Loucy (cell line): ENCODE measurements around the gene ARHGEF10L.

Experiments
- H2AFZ ChIP-seq: fragments of 200-600 bp; sonication (generic); 2 replicates; pipeline ENCODE4 v1.6.0; 2016; ENCODE audit warnings: antibody characterized with exemption, mild to moderate bottlenecking, low read length, moderate library complexity
- H3F3A ChIP-seq: fragments of 200-600 bp; 2 replicates; pipeline ENCODE4 v1.6.0; 2016; ENCODE audit warnings: antibody characterized with exemption, low read depth, mild to moderate bottlenecking
- H3K27me3 ChIP-seq: fragments of 200-600 bp; sonication (generic); 2 replicates; pipeline ENCODE4 v1.6.1; 2014; ENCODE audit warnings: low read length, mild to moderate bottlenecking; ENCODE audit not compliant: insufficient read depth, poor library complexity, severe bottlenecking
- H3K36me3 ChIP-seq: fragments of 200-600 bp; sonication (generic); 2 replicates; pipeline ENCODE4 v1.6.1; 2016; ENCODE audit warnings: low read length; ENCODE audit not compliant: insufficient read depth
- H3K4me1 ChIP-seq: fragments of 200-600 bp; sonication (generic); 2 replicates; pipeline ENCODE4 v1.5.1; 2014; ENCODE audit warnings: low read length, mild to moderate bottlenecking; ENCODE audit not compliant: insufficient read depth, poor library complexity, severe bottlenecking
- H3K4me2 ChIP-seq: fragments of 200-600 bp; sonication (generic); 2 replicates; pipeline ENCODE4 v1.6.0; 2014; ENCODE audit warnings: antibody characterized with exemption, low read length, low read depth, mild to moderate bottlenecking; ENCODE audit not compliant: poor library complexity, severe bottlenecking
- H3K4me3 ChIP-seq: fragments of 200-600 bp; sonication (generic); 2 replicates; pipeline ENCODE4 v1.5.1; 2014; ENCODE audit warnings: low read length, mild to moderate bottlenecking, mixed read lengths; ENCODE audit not compliant: poor library complexity, severe bottlenecking
- H3K79me2 ChIP-seq: fragments of 200-600 bp; sonication (generic); 2 replicates; pipeline ENCODE4 v1.6.1; 2014; ENCODE audit warnings: low read length; ENCODE audit not compliant: insufficient read depth
- H3K9ac ChIP-seq: fragments of 200-600 bp; sonication (generic); 2 replicates; pipeline ENCODE4 v1.6.0; 2014; ENCODE audit warnings: mild to moderate bottlenecking, low read depth, low read length, moderate library complexity; ENCODE audit not compliant: poor library complexity, severe bottlenecking
- H3K9me2 ChIP-seq: fragments of 200-600 bp; sonication (generic); replicated peaks from 2 replicates; pipeline ENCODE4 v1.6.1; 2016; ENCODE audit warnings: low read depth, low read length, mixed read lengths
- H3K9me3 ChIP-seq: fragments of 200-600 bp; sonication (generic); 2 replicates; pipeline ENCODE4 v1.6.1; 2014; ENCODE audit warnings: mild to moderate bottlenecking, antibody characterized with exemption, low read length, low read depth; ENCODE audit not compliant: insufficient read depth
- H4K20me1 ChIP-seq: fragments of 200-600 bp; sonication (generic); 2 replicates; pipeline ENCODE4 v1.6.0; 2014; ENCODE audit warnings: antibody characterized with exemption, low read length, mild to moderate bottlenecking; ENCODE audit not compliant: insufficient read depth, poor library complexity, severe bottlenecking
- EZH2phosphoT487 ChIP-seq: fragments of 200-600 bp; IDR thresholded peaks from 2 replicates; pipeline ENCODE4 v1.6.1; 2018; ENCODE audit warnings: antibody characterized with exemption, mild to moderate bottlenecking, moderate library complexity, borderline replicate concordance
- TF ChIP-seq, protein P1 (sequence below): fragments of 200-600 bp; sonication (generic); conservative IDR thresholded peaks from 2 replicates; pipeline ENCODE4 v1.5.1; 2014; ENCODE audit warnings: mild to moderate bottlenecking, antibody characterized with exemption, low read length

ARHGEF10L gene

DNA sequence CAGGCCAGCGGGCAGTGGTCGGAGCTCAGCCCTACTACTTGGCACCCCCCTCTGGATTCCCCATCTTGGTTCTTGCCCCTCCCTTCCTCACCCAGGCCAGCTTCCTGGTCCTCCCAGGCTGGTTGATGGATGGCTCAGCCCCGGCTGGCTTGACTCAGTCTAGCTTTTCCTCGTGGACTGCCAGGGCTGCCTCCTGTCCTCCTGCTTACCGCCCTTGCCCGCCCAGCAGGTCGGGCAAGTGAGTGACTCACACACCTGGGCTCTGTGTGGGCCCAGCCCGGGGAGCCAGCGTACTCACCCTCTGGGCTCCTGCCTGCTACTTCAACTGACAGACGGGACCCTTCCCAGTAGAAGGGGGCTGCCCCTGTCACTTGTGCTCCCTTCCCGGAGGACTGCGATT, 19.5 kb upstream of the ARHGEF10L start:
- Histone ChIP-seq H3K9me3 (no peaks in the 10 kb centered on the region), H4K20me1 (no peaks in the 10 kb centered on the region), H2AFZ (no peak overlapping the region), H3K9me2 (no peaks in the 10 kb centered on the region), H3F3A (no peaks in the 10 kb centered on the region), H3K4me3 (no peak overlapping the region), H3K4me2 (no peak overlapping the region), H3K27me3 (no peaks in the 10 kb centered on the region), H3K79me2 (no peaks in the 10 kb centered on the region), H3K36me3 (no peaks in the 10 kb centered on the region), H3K9ac (no peak overlapping the region), H3K4me1 (no peaks in the 10 kb centered on the region)
- TF ChIP-seq, protein P1, sequence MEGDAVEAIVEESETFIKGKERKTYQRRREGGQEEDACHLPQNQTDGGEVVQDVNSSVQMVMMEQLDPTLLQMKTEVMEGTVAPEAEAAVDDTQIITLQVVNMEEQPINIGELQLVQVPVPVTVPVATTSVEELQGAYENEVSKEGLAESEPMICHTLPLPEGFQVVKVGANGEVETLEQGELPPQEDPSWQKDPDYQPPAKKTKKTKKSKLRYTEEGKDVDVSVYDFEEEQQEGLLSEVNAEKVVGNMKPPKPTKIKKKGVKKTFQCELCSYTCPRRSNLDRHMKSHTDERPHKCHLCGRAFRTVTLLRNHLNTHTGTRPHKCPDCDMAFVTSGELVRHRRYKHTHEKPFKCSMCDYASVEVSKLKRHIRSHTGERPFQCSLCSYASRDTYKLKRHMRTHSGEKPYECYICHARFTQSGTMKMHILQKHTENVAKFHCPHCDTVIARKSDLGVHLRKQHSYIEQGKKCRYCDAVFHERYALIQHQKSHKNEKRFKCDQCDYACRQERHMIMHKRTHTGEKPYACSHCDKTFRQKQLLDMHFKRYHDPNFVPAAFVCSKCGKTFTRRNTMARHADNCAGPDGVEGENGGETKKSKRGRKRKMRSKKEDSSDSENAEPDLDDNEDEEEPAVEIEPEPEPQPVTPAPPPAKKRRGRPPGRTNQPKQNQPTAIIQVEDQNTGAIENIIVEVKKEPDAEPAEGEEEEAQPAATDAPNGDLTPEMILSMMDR: no peak
- TF ChIP-seq EZH2phosphoT487: no peak

DNA sequence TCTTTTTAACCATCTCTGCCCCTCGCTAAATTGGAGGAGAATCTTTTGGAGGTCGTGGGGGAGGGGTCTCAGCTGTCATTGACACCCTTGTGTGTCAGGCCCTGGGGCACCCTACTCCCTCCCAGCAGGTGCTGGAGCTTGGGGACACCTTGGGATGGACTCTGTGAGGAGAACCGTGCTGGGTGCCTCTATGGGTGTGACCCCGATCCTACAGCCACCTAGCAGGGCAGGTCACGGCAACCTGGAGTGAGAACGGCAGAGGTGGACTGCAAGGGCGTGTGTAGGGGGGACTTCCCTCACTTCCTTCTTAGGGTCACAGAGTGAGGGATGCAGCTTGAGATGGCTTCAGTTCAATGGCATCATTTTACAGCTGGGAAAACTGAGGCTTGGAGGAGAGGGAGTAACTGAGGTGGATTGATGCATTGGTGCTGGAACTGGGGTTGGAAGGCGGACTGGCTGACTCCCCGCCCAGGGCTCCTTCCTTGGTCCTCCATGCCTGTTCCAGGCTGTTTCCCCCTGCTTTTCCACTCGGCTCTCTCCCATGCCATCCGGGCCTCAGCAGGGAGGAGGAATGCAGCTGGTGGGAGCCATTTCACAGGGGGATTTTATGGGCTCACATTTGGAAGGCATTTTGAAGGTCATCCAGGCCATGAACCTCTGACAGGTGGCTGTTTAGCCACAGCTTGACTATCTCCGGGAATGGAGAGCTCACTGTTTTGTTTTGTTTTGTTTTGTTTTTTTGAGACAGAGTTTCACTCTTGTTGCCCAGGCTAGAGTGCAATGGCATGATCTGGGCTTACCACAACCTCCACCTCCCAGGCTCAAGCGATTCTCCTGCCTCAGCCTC, 18.8 kb upstream of the ARHGEF10L start:
- H3K4me1 ChIP-seq: no peaks in the 10 kb centered on the region
- TF ChIP-seq EZH2phosphoT487: no peak
- TF ChIP-seq, protein P1: no peak
- no peaks in the 10 kb centered on the region for H3K9me2 ChIP-seq
- H3F3A ChIP-seq: no peaks in the 10 kb centered on the region
- no peaks in the 10 kb centered on the region for H3K36me3 ChIP-seq
- H3K9me3 ChIP-seq: no peaks in the 10 kb centered on the region
- H3K79me2 ChIP-seq: no peaks in the 10 kb centered on the region
- no peak overlapping the region for H3K4me2 ChIP-seq
- no peaks in the 10 kb centered on the region for H4K20me1 ChIP-seq
- H3K9ac ChIP-seq: no peak overlapping the region
- H3K27me3 ChIP-seq: no peaks in the 10 kb centered on the region
- no peak overlapping the region for H3K4me3 ChIP-seq
- H2AFZ ChIP-seq: no peak overlapping the region

DNA sequence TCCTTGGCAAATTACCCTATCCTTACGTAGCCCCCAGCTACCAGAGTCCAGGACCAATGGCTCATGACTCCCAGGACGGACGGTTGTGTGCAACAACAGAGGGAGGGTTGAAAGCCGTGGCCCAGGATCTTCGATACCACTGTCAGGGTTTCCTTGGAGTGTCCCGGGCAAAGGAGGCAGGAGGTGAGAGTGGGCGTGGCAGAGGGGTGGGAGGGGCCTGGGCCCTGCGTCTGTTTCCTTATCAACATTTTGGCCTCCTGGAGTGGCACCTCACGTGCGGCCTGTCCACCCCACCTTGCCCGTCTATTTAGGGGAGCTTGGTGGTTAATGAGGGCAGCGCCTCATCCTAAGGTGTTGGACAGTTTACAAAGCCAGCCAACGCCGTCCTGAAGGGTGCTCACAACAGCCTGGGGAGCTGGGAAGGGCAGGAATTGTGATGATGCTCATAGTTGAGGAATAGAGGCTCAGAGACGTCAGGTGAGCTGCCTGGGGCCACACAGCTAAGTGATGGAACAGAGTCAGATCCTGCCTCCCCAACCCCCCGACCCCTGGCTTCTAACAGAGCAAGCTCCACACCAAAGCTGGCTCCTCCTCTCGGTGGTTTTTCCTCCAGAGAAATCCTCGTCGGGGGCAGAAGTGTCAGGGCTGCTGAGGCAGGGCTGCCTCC, 17.4 kb upstream of the ARHGEF10L start:
- TF ChIP-seq, protein P1: no peak
- no peak for TF ChIP-seq EZH2phosphoT487
- Histone ChIP-seq H2AFZ (no peak overlapping the region), H3K4me1 (no peaks in the 10 kb centered on the region), H3K27me3 (no peaks in the 10 kb centered on the region), H3K9me3 (no peaks in the 10 kb centered on the region), H3K9me2 (no peaks in the 10 kb centered on the region), H3K36me3 (no peaks in the 10 kb centered on the region), H3K4me2 (no peak overlapping the region), H4K20me1 (no peaks in the 10 kb centered on the region), H3K4me3 (no peak overlapping the region), H3F3A (no peaks in the 10 kb centered on the region), H3K9ac (no peak overlapping the region), H3K79me2 (no peaks in the 10 kb centered on the region)
